GM21723 (cell line): ENCODE measurements around the gene EPS8L3.
"Not testable (repeated sequence)": the region's sequence is repeated elsewhere in the genome, so short reads cannot be mapped to it uniquely, and the experiment has no call there.

ENCODE experiments used
- ATAC-seq: cut with Tn5 transposase; IDR thresholded peaks from one replicate; pipeline ENCODE4 v1.9.1; 2021; ENCODE audit warnings: mild to moderate bottlenecking, moderate library complexity; ENCODE audit not compliant: unreplicated experiment

The EPS8L3 gene, protein sequence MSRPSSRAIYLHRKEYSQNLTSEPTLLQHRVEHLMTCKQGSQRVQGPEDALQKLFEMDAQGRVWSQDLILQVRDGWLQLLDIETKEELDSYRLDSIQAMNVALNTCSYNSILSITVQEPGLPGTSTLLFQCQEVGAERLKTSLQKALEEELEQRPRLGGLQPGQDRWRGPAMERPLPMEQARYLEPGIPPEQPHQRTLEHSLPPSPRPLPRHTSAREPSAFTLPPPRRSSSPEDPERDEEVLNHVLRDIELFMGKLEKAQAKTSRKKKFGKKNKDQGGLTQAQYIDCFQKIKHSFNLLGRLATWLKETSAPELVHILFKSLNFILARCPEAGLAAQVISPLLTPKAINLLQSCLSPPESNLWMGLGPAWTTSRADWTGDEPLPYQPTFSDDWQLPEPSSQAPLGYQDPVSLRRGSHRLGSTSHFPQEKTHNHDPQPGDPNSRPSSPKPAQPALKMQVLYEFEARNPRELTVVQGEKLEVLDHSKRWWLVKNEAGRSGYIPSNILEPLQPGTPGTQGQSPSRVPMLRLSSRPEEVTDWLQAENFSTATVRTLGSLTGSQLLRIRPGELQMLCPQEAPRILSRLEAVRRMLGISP

GRCh38 chr1:109763646-109764415, at the start of gene EPS8L3:
Gene EPS8L3 (minus strand): TSS chr1:109763923. CDS start chr1:109761749, 2,174 bp downstream.
- no peak for ATAC-seq

DNA sequence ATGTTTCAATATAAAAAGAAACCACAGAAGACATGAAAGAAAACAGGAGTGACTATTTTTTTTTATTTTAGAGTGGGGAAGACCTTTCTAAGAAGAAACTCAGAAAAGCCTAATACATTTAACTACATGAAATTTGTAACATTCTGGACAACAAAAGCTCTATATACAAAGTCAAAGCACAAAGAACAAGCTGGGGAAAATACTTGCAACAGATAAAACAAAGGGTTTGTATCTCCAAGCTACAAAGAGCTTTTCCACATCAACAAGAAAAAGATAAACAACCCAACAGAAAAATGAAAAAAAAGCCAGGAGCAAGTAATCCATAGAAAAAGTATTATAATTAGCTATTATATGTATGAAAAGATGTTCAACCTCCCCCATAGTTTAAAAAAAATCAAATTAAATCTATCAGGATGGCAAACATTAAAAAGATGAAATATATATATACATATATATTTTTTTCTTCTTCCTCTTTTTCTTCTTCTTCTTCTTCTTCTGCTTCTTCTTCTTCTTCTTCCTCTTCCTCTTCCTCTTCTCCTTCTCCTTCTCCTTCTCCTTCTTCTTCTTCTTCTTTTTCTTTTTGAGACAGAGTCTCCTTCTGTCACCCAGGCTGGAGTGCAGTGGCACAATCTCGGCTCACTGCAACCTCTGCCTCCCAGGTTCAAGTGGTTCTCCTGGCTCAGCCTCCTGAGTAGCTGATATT, 49.1 kb upstream of the EPS8L3 start:
- ATAC-seq, result no peak

- no peak for ATAC-seq
Observed at GRCh38 chr1:109808703-109809102, 45.0 kb upstream of the EPS8L3 start.

DNA sequence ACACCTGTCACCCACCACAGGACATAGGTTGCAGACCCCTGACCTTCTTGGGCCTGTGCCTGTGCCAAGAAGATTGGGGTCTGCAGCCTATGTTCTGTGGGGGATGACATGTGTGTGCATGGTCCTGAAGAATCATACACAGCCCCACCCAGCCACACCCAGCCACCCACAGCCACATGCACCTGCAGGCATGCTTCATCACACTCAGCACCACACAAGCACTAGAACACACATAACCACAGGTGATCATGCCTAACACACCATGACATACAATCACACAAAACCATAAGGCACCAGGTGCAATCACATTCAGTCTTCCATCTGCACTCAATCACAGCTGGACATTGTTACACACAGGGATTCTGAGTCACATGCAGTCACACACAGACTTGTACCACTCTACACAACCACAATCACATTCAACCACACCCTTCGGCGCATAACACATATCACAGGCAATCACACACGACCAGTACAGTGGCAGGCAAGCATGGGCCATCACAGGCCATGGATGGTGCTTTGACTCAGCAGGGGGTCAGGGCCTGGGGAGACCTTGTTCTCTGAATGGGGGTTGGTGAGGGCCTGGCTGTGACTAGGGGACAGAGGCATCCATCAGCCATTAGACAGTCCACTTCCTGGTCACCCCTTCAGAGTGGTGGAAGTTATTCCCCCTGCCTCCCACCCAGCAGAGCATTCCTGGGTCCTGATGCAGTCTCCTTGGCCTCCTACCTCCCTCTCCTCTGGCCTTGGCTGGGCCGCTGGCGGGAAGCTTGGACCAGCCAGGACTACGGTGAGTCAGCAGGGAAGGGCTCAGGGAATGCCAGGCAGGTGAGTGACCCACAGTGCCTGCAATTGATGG, 44.3 kb upstream of the EPS8L3 start:
- ATAC-seq, result no peak

DNA sequence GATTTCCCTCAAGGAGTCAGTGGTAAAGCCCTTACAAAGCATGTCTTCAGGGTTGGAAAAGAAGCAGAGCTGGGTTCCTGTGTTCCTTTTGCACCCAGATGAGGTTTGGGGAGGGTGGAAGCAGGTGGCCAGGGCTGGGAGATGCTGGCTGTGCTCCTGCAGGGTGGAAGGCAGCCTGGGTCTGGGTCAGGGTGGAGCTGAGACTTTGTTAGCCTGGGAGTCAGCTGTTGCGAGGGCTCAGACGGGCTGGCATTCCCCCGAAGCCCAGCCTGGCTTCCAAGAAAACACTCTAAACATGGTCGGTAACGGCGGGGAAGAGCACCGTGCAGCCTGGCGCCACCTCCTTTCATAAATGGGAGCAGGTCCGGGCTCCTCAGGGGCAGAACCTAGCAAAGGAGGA, 43.7 kb upstream of the EPS8L3 start:
- no peak for ATAC-seq

DNA sequence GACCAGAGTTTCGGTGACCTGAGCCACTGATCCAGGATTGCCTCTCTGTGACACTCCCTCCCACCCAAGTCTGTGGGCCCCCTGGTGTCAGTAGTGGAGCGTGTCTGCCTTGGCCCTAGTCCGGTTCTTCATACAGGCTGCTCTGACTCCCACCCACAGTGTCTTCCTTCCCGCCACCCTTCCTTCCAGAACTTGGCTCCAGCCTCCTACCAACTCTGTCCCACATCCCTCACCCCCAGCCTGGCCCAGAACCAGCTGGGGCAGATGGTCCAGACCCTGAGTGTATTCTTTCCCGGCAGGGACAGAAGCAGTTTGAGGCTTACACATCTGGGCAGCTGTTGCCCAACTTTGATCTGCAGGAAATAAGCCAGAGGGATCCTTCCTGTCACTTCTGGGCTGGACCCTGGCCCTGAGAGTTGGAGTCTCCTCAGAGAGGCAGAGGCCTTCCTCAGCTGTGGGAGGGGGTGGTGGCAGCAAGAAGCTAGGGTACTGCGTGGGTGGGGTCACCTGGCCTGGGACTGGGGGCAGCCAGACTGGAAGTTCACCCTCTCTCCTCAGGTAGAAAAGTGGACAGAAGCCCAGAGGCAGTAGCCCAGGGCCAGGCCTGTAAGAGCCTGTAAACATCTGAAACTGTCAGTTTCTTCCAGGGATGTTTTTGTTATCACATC, 43.1 kb upstream of the EPS8L3 start:
- no peak for ATAC-seq

- no peak for ATAC-seq
Observed at GRCh38 chr1:109805486-109806165, 41.9 kb upstream of the EPS8L3 start.

DNA sequence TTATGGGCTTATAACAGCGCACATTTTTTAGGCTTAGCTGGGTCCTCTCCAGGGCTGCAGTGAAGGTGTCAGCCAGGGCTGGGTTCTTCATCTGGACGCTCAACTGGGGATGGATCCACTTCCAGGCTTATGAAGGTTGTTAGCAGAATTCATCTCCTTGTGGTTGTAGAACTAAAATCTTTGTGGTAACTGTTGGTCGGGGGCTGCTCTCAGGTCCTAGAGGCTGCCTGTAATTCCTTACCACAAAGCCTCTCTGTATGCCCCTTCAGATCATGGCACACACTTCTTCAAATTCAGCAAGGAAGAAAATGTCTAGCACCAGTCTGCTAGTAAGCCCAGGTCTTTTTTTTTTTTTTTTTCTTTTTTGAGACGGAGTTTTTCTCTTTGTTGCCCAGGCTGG, 40.9 kb upstream of the EPS8L3 start:
- ATAC-seq, result no peak

- no peak for ATAC-seq
Observed at GRCh38 chr1:109803901-109804331, 40.2 kb upstream of the EPS8L3 start.

DNA sequence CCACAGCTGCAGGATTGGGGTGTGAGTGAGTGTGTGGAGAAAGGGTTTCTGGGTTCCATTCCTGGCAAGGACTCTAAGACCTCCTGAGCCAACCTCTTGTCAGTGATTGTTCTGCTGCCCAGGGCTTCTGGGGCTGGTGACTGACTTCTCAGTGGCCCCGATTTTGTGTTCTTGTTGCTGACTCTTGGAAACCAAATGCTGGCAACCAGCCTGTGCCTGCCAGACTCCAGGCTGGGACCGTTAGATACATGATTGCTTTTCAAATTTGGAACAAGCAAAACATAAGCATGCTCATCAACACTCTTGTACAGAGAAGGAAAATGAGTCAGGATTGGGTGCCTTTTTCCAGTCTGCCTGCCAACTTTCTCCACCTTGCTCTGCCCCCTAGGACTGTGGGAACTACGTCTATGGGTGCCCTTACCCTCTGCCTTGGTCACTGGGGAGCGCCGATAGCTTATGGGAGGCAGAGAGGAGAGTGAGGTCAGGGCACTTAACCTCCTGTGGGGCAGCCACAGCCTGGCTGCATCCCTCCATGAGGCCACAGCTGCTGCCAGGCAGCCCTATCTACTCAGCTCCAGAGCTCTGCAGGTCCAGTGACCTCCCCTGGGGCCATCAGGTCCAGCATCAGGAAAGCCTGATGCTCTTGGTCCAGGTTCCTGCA, 39.3 kb upstream of the EPS8L3 start:
- no peak for ATAC-seq

- no peak for ATAC-seq
Observed at GRCh38 chr1:109802136-109802900, 38.6 kb upstream of the EPS8L3 start.

DNA sequence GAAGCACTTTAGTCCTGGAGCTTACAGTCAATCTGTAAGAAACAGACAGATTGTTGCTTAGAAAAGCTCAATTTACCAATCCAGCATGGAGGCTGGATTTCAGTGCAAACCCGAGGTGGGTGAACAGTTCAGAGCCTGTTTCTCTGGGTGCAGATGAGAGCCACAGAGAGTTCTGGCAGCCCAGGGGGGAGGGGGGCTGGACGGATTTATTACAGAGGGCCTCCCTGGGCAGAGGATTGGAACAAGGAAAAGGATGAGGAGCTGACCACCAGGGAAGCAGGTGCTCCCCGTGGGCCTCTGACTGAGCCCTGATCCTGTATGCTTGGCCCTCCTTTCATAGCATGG, 38.0 kb upstream of the EPS8L3 start:
- no peak for ATAC-seq

DNA sequence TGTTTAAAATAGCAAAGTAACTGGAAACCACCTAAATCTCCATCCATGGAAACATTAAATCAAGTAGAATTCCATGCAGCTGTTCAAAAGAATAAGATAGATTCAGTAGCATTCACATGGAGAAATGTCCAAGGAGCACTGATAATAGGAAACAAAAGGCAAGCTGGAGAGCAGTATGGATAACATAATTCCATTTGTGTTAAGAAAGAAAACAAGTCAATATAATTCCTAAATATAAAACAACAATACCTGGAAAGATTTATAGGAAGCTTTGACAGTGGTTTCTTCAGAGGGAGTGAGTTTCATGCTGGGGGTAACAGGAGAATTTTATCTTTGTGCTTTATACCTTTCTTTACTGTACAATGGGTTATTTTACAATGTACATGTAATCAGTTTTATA, 36.6 kb upstream of the EPS8L3 start:
- no peak for ATAC-seq

DNA sequence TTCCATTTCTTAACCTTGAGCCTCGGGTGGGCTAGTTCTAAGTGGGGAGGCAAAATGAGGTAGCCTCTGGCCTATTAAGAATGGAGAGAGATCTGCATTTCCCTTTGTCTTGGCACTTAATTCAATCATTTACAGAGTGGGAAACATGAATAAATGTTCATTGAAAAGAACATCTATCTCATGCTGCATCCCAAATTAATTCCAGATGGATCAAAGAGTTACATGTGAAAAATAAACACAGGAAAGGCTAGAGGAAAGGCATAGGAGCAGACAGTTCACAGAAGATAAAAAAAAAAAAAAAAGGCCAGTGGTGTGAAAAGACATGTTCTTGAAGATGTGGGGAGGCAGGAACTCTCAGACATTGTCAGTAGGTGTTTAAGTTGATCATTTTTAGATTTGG, 35.7 kb upstream of the EPS8L3 start:
- ATAC-seq, result no peak

- ATAC-seq, result not testable (repeated sequence)
Observed at GRCh38 chr1:109797303-109797595, 33.5 kb upstream of the EPS8L3 start.

GRCh38 chr1:109796484-109797302, 33.0 kb upstream of the EPS8L3 start:
- no peak for ATAC-seq
